K562 (cell line): ENCODE measurements around the gene BNIP3.

Experiments used
- CBX5 ChIP-seq: IDR thresholded peaks from 2 replicates; pipeline ENCODE4 v1.6.1; 2014; ENCODE audit warnings: low read depth, borderline replicate concordance
- FUS ChIP-seq: fragments of 200-400 bp; formaldehyde crosslinking; optimal IDR thresholded peaks from 2 replicates; pipeline ENCODE3; 2017; ENCODE audit warnings: low read depth, low read length
- NFIX ChIP-seq: fragments of 250-450 bp; sonication (Bioruptor Pico); IDR thresholded peaks from 2 replicates; pipeline ENCODE4 v1.4.0; 2020; ENCODE audit warnings: low read depth, mild to moderate bottlenecking, moderate library complexity
- POLR2AphosphoS2 ChIP-seq: IDR thresholded peaks from 2 replicates; pipeline ENCODE4 v1.6.1; 2012; ENCODE audit warnings: low read length, improper control_type of control experiment
- TAF1 ChIP-seq: IDR thresholded peaks from 2 replicates; pipeline ENCODE4 v1.6.1; 2011; ENCODE audit warnings: mild to moderate bottlenecking, low read length, moderate library complexity; ENCODE audit not compliant: insufficient read depth, control insufficient read depth, severe bottlenecking; ENCODE audit errors: extremely low read depth
- TCF3 ChIP-seq: sonication (generic); formaldehyde crosslinking; IDR thresholded peaks from 2 replicates; pipeline ENCODE4 v1.4.0; 2020; ENCODE audit warnings: mild to moderate bottlenecking, missing genetic modification reagents
- TRIM28 ChIP-seq: fragments of 450-650 bp; IDR thresholded peaks from 2 replicates; pipeline ENCODE4 v1.6.1; 2017
- ZNF232 ChIP-seq: sonication (generic); formaldehyde crosslinking; IDR thresholded peaks from 2 replicates; pipeline ENCODE4 v1.8.0; 2022; ENCODE audit warnings: mild to moderate bottlenecking, missing genetic modification reagents
- ZNF274 ChIP-seq: IDR thresholded peaks from 2 replicates; pipeline ENCODE4 v1.6.1; 2011; ENCODE audit warnings: low read depth, mild to moderate bottlenecking, low read length, moderate library complexity, borderline replicate concordance
- ZNF551 ChIP-seq: fragments of 250-450 bp; sonication (Bioruptor Pico); IDR thresholded peaks from 2 replicates; pipeline ENCODE4 v1.5.0; 2021; ENCODE audit warnings: mild to moderate bottlenecking, moderate library complexity

DNA sequence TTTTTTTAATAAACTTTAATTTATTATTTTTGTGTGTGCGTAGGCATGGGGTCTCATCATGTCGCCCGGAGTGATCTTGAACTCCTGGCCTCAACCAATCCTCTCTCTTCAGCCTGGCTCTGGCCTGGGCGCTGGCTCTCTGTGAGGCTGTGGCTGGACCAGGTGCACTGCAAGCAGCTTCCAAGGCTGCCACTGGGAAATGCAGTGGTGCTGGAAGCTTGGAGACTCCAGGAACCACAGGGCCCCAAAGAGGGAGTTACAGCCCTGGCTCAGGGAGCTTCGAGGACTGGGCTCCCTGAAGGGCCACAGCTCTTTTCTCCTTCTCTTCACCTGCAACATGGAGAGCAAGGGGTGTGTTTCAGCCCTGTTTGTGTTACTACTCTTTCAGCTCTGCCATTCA, 36.7 kb upstream of the BNIP3 start:
- TF ChIP-seq TAF1 (no peak), CBX5 (no peak), FUS (no peak), TRIM28 (no peak), TCF3 (CRISPR knock-in tag) (no peak), ZNF551 (CRISPR knock-in tag) (no peak), ZNF232 (CRISPR knock-in tag) (no peak), ZNF274 (no peak), NFIX (CRISPR knock-in tag) (no peak), POLR2AphosphoS2 (no peak)
